H9 (cell line): ENCODE results near the gene USP47. TPM values are rescaled to one million over a fixed set of nuclear protein-coding genes. Genes with fewer than 3 reads are reported as not detected.

Experiments used
- DNase-seq: peaks from one replicate; pipeline ENCODE4 v3.0.0-alpha.2; 2017
- H2AFZ ChIP-seq: one replicate; pipeline ENCODE4 v1.6.1; 2013; ENCODE audit warnings: mild to moderate bottlenecking, low read length, control low read depth, moderate library complexity
- H2AK5ac ChIP-seq: 2 replicates; pipeline ENCODE4 v1.6.1; 2013; ENCODE audit warnings: low read length, control low read depth, mixed read lengths; ENCODE audit not compliant: insufficient read length
- H2BK120ac ChIP-seq: one replicate; pipeline ENCODE4 v1.6.1; 2013; ENCODE audit warnings: low read depth, mild to moderate bottlenecking, low read length, control low read depth, inconsistent platforms; ENCODE audit not compliant: poor library complexity, severe bottlenecking
- H2BK12ac ChIP-seq: 2 replicates; pipeline ENCODE4 v1.6.1; 2013; ENCODE audit warnings: low read length, control low read depth, mixed read lengths, low read depth; ENCODE audit not compliant: insufficient read length
- H2BK15ac ChIP-seq: 2 replicates; pipeline ENCODE4 v1.6.1; 2013; ENCODE audit warnings: low read depth, low read length, control low read depth
- H2BK20ac ChIP-seq: one replicate; pipeline ENCODE4 v1.6.1; 2013; ENCODE audit warnings: low read depth, mild to moderate bottlenecking, low read length, control low read depth, inconsistent platforms; ENCODE audit not compliant: poor library complexity, severe bottlenecking
- H2BK5ac ChIP-seq: 2 replicates; pipeline ENCODE4 v1.6.1; 2013; ENCODE audit warnings: low read length, control low read depth, mixed read lengths; ENCODE audit not compliant: insufficient read length
- H3K14ac ChIP-seq: 2 replicates; pipeline ENCODE4 v1.6.1; 2013; ENCODE audit warnings: low read length, control low read depth; ENCODE audit not compliant: insufficient read depth
- H3K18ac ChIP-seq: 2 replicates; pipeline ENCODE4 v1.6.1; 2013; ENCODE audit warnings: low read depth, mild to moderate bottlenecking, mixed read lengths, low read length, control low read depth; ENCODE audit not compliant: insufficient read length
- H3K23ac ChIP-seq: 2 replicates; pipeline ENCODE4 v1.6.1; 2013; ENCODE audit warnings: low read length, control low read depth, mixed read lengths, low read depth; ENCODE audit not compliant: insufficient read length
- H3K23me2 ChIP-seq: 2 replicates; pipeline ENCODE4 v1.6.1; 2013; ENCODE audit warnings: low read depth, mild to moderate bottlenecking, mixed read lengths, low read length, control low read depth; ENCODE audit not compliant: insufficient read length, poor library complexity, severe bottlenecking
- H3K27ac ChIP-seq: 2 replicates; pipeline ENCODE4 v1.5.1; 2013; ENCODE audit warnings: low read length, control low read depth, mixed read lengths, low read depth; ENCODE audit not compliant: insufficient read length
- H3K27me3 ChIP-seq: 2 replicates; pipeline ENCODE4 v1.6.1; 2013; ENCODE audit warnings: low read length, control low read depth, inconsistent platforms; ENCODE audit not compliant: insufficient read depth
- H3K4ac ChIP-seq: 2 replicates; pipeline ENCODE4 v1.6.1; 2013; ENCODE audit warnings: low read depth, mild to moderate bottlenecking, control low read depth, inconsistent platforms, low read length, moderate library complexity
- H3K4me1 ChIP-seq: 2 replicates; pipeline ENCODE4 v1.6.1; 2013; ENCODE audit warnings: low read length, control low read depth, inconsistent platforms; ENCODE audit not compliant: insufficient read depth
- H3K4me2 ChIP-seq: 2 replicates; pipeline ENCODE4 v1.6.1; 2013; ENCODE audit warnings: low read length, control low read depth, mixed read lengths; ENCODE audit not compliant: insufficient read length, insufficient read depth
- H3K56ac ChIP-seq: 2 replicates; pipeline ENCODE4 v1.6.1; 2013; ENCODE audit warnings: low read depth, mild to moderate bottlenecking, mixed read lengths, low read length, control low read depth; ENCODE audit not compliant: insufficient read length
- H3K79me1 ChIP-seq: 2 replicates; pipeline ENCODE4 v1.6.1; 2013; ENCODE audit warnings: low read depth, mild to moderate bottlenecking, moderate library complexity, low read length, control low read depth, inconsistent platforms; ENCODE audit not compliant: insufficient read depth, poor library complexity, severe bottlenecking
- H3K79me2 ChIP-seq: 2 replicates; pipeline ENCODE4 v1.6.1; 2013; ENCODE audit warnings: low read length, control low read depth, inconsistent platforms; ENCODE audit not compliant: insufficient read depth
- H3K9ac ChIP-seq: 2 replicates; pipeline ENCODE4 v1.6.1; 2013; ENCODE audit warnings: low read length, control low read depth, mixed read lengths; ENCODE audit not compliant: insufficient read length; ENCODE audit errors: extremely low read depth
- H3K9me3 ChIP-seq: one replicate; pipeline ENCODE4 v1.6.1; 2013; ENCODE audit warnings: low read depth, low read length, inconsistent platforms; ENCODE audit not compliant: control insufficient read depth
- H3T11ph ChIP-seq: one replicate; pipeline ENCODE4 v1.6.1; 2013; ENCODE audit warnings: mild to moderate bottlenecking, low read length, control low read depth, inconsistent platforms
- H4K20me1 ChIP-seq: one replicate; pipeline ENCODE4 v1.6.1; 2013; ENCODE audit not compliant: control insufficient read depth, insufficient read length, insufficient read depth
- H4K5ac ChIP-seq: 2 replicates; pipeline ENCODE4 v1.6.1; 2013; ENCODE audit warnings: low read depth, mild to moderate bottlenecking, mixed read lengths, low read length, control low read depth; ENCODE audit not compliant: insufficient read length
- H4K8ac ChIP-seq: replicated peaks from 2 replicates; pipeline ENCODE4 v1.6.1; 2013; ENCODE audit warnings: low read length, control low read depth, mixed read lengths, low read depth; ENCODE audit not compliant: insufficient read length
- H4K91ac ChIP-seq: 2 replicates; pipeline ENCODE4 v1.6.1; 2013; ENCODE audit warnings: low read depth, mild to moderate bottlenecking, moderate library complexity, mixed read lengths, low read length, control low read depth; ENCODE audit not compliant: insufficient read length
- H3K27ac Mint-ChIP-seq, 3 experiments: 2 replicates in 2 of 3; 3 replicates in 1 of 3; pipeline ENCODE4 v1.8.0; 2020 to 2021; ENCODE audit warnings: mixed read lengths in 3 of 3, mild to moderate bottlenecking in 1 of 3, moderate library complexity in 1 of 3
- H3K27me3 Mint-ChIP-seq: 2 replicates; pipeline ENCODE4 v1.8.0; 2021; ENCODE audit warnings: low read depth, mild to moderate bottlenecking, moderate library complexity, mixed read lengths
- H3K36me3 Mint-ChIP-seq, 3 experiments: 2 replicates in 2 of 3; 3 replicates in 1 of 3; pipeline ENCODE4 v1.8.0; 2020 to 2021; ENCODE audit warnings: low read depth in 3 of 3, mixed read lengths in 3 of 3; ENCODE audit not compliant: insufficient read depth in 1 of 3
- H3K4me1 Mint-ChIP-seq, 2 experiments: 2 replicates each; pipeline ENCODE4 v1.8.0; 2020; ENCODE audit warnings: mixed read lengths in 2 of 2
- H3K4me3 Mint-ChIP-seq, 2 experiments: 2 replicates in 1 of 2; 3 replicates in 1 of 2; pipeline ENCODE4 v1.8.0; 2020 to 2021; ENCODE audit warnings: mild to moderate bottlenecking in 2 of 2, mixed read lengths in 2 of 2, moderate library complexity in 1 of 2
- H3K9me3 Mint-ChIP-seq, 2 experiments: 2 replicates in 1 of 2; 3 replicates in 1 of 2; pipeline ENCODE4 v1.8.0; 2020; ENCODE audit warnings: mild to moderate bottlenecking in 2 of 2, mixed read lengths in 2 of 2, moderate library complexity in 1 of 2
- CTCF ChIP-seq: fragments of 200-600 bp; sonication (generic); conservative IDR thresholded peaks from 3 replicates; pipeline ENCODE4 v1.8.0; 2021; ENCODE audit warnings: antibody characterized with exemption, mild to moderate bottlenecking
- WGBS: extraction: QIAGEN DNeasy Blood & Tissue Kit; methylation state at CpG from one replicate; pipeline ENCODE4 v1.1.7; 2013; ENCODE audit warnings: missing lambda C conversion rate, low lambda C conversion rate, mixed read lengths; ENCODE audit not compliant: insufficient read length; ENCODE audit errors: extremely low coverage; 5-methylcytosine and 5-hydroxymethylcytosine counted together
- total RNA-seq: library from RNA; stranded (reverse); gene quantifications from 2 replicates; pipeline ENCODE4 v1.2.1, GENCODE V29; 2021

USP47 gene
- total RNA-seq, 1 experiment from 2014 or later = 26.7 TPM

GRCh38 chr11:11845551-11845950 is 3.8 kb downstream of the USP47 start:
- no peak overlapping the region for H4K5ac ChIP-seq
- no CpG with 5 or more reads among the region's 1 CpG for WGBS
- no peak overlapping the region for H3T11ph ChIP-seq
- H3K23me2 ChIP-seq = peaks cover 11% of the 10 kb centered on the region
- H3K4me2 ChIP-seq = no peak overlapping the region
- H3K9me3 ChIP-seq = no peaks in the 10 kb centered on the region
- H3K79me1 ChIP-seq = no peaks in the 10 kb centered on the region
- Mint-ChIP-seq H3K9me3 (no peaks in the 10 kb centered on the region), H3K27me3 (no peaks in the 10 kb centered on the region), H3K4me1 (peaks cover 31 to 32% of the 10 kb centered on the region in 2 experiments), H3K4me3 (no peak overlapping the region), H3K27ac (no peak overlapping the region; a peak in 1 of 7 replicates), H3K36me3 (no peaks in the 10 kb centered on the region)
- no peak overlapping the region for H2BK12ac ChIP-seq
- no peaks in the 10 kb centered on the region for H4K20me1 ChIP-seq
- H3K27me3 ChIP-seq = no peaks in the 10 kb centered on the region
- H3K18ac ChIP-seq = no peak overlapping the region
- H3K27ac ChIP-seq = no peak overlapping the region
- no peak overlapping the region for H2AK5ac ChIP-seq
- no peak overlapping the region for H2BK20ac ChIP-seq
- no peak overlapping the region for H2BK120ac ChIP-seq
- H3K79me2 ChIP-seq = peaks cover 20% of the 10 kb centered on the region; the same call in 1 of the 2 replicates
- H2AFZ ChIP-seq = no peak overlapping the region
- no peak overlapping the region for H4K8ac ChIP-seq
- no peak for DNase-seq
- no peak overlapping the region for H2BK15ac ChIP-seq
- H3K23ac ChIP-seq = no peak overlapping the region
- no peak overlapping the region for H4K91ac ChIP-seq
- H3K4me1 ChIP-seq = peaks cover 5% of the 10 kb centered on the region; the same call in 1 of the 2 replicates
- no peak overlapping the region for H3K14ac ChIP-seq
- no peak for TF ChIP-seq CTCF
- no peak overlapping the region for H3K9ac ChIP-seq
- H3K4ac ChIP-seq = no peak overlapping the region
- H3K56ac ChIP-seq = no peak overlapping the region
- H2BK5ac ChIP-seq = no peak overlapping the region
